ENCODE data around the gene SPI1.

DNA sequence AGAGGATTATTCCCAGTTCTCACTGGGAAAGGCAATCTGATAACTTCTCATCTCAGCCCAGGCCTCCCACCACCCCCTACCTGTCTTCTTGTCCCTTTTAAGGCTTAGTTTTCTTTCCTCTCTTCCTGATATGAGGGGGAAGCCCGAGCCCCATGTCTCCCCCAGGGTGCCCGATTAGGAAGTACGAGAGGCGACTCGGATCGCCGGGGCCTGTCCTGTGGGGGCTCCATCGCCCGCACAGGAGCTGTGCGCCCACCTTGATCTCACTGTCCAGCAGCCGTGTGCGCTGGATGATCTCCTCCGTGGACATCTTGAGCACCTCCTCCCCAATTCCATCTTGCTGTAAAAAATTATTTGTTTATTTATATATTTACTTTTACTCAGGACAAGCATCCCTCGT is 47.3 kb upstream of the SPI1 start:
- TF ChIP-seq CTCF (IDR thresholded peaks at IDR 0.05) (no peak), EZH2 (IDR thresholded peaks at IDR 0.05) (no peak)

All from neural progenitor cell (in vitro differentiated cells).